Kidney (tissue), 14 donors: ENCODE results near the gene GRHL1. TPM values are rescaled to one million over a fixed set of nuclear protein-coding genes. Genes with fewer than 3 reads are reported as not detected.

Source experiments
- DNase-seq, 5 donors: peaks; one replicate each; pipeline ENCODE4 v3.0.0-alpha.2; 2013 to 2020
- FAIRE-seq: peaks from 2 replicates; lab custom pipeline; 2012; peaks lifted over from hg19 to GRCh38; lab: Jason Lieb, UNC
- H3K27ac ChIP-seq, 2 donors: one replicate each; pipeline ENCODE4 v1.7.0; 2013; ENCODE audit warnings: low read depth in 2 of 2, low read length in 2 of 2, inconsistent platforms in 1 of 2
- H3K27me3 ChIP-seq: one replicate; pipeline ENCODE4 v1.7.1; 2013; ENCODE audit warnings: low read length, inconsistent platforms; ENCODE audit not compliant: control insufficient read depth, insufficient read depth
- H3K36me3 ChIP-seq, 3 donors: one replicate each; pipeline versions ENCODE4 v1.7.0 to v1.7.1; 2013; ENCODE audit warnings: low read length in 3 of 3, control low read depth in 1 of 3, inconsistent platforms in 1 of 3; ENCODE audit not compliant: insufficient read depth in 3 of 3, control insufficient read depth in 2 of 3
- H3K4me1 ChIP-seq, 3 donors: one replicate each; pipeline versions ENCODE4 v1.7.0 to v1.7.1; 2013; ENCODE audit warnings: low read length in 3 of 3, inconsistent platforms in 1 of 3, low read depth in 1 of 3; ENCODE audit not compliant: control insufficient read depth in 2 of 3, insufficient read depth in 2 of 3
- H3K4me3 ChIP-seq, 3 donors: one replicate each; pipeline versions ENCODE4 v1.7.0 to v1.8.1; 2013; ENCODE audit warnings: low read length in 3 of 3, control low read depth in 1 of 3, inconsistent platforms in 1 of 3
- H3K9ac ChIP-seq, 3 donors: one replicate each; pipeline versions ENCODE4 v1.7.0 to v1.7.1; 2013; ENCODE audit warnings: low read length in 3 of 3, control low read depth in 1 of 3, inconsistent platforms in 1 of 3
- H3K9me3 ChIP-seq, 3 donors: one replicate each; pipeline versions ENCODE4 v1.7.0 to v1.7.1; 2013; ENCODE audit warnings: low read length in 3 of 3, control low read depth in 1 of 3, inconsistent platforms in 1 of 3; ENCODE audit not compliant: control insufficient read depth in 2 of 3, insufficient read depth in 1 of 3
- CTCF ChIP-seq: IDR thresholded peaks from 3 replicates; pipeline ENCODE4 v1.5.1; 2012; ENCODE audit warnings: mild to moderate bottlenecking, moderate library complexity, borderline replicate concordance; ENCODE audit not compliant: insufficient read depth; ENCODE audit errors: extremely low read depth
- intact Hi-C: fragments of 100-400 bp; cut with DNase I; formaldehyde crosslinking; loops from one replicate; pipeline ENCODE4 v1.11.1; 2022
- polyA plus RNA-seq: library from polyadenylated mRNA; stranded (reverse); fragments of 350-450 nt; fragmentation: Illumina TruSeq; extraction: RNeasy Lipid Tissue Mini Kit (QIAGEN cat#74804); gene quantifications from one replicate; pipeline ENCODE4 v1.2.3, GENCODE V29; 2014; ENCODE audit warnings: low read depth, low replicate concordance; ENCODE audit not compliant: insufficient read depth
- total RNA-seq: library from RNA; stranded (reverse); fragmentation: NEBNext Ultra II Directional; extraction: Animal tissue kit (Norgen Biotek cat#: 25700); gene quantifications from one replicate; pipeline ENCODE4 v1.2.1, GENCODE V29; 2021
- donor health status: control.
- donor health status: control.
- donor health status: control.
- donor health status: control.
- donor health status: control.
- donor health status: DM: yes; HTN: yes; CAD: no.
- donor health status: Normal renal cell carcinoma (clear cell type).

Gene GRHL1
- total and polyA plus RNA-seq, 2 donors from 2014 or later: 2.3 to 6.0 TPM

- H3K27ac ChIP-seq: no peak overlapping the region
- DNase-seq: peak in 1 of 5 donors; percentile 25
- H3K4me3 ChIP-seq: no peak overlapping the region
- no peak for TF ChIP-seq CTCF
- no peaks in the 10 kb centered on the region for H3K36me3 ChIP-seq
- H3K9ac ChIP-seq: no peak overlapping the region
- FAIRE-seq: no peak
- peaks cover 0 to 6% (median 2%) of the 10 kb centered on the region in 3 donors for H3K4me1 ChIP-seq
- H3K9me3 ChIP-seq: peaks cover 0 to 4% (median 0%) of the 10 kb centered on the region in 3 donors
- no peaks in the 10 kb centered on the region for H3K27me3 ChIP-seq
- intact Hi-C loops: no loop called here
Observed at GRCh38 chr2:10016001-10016801, 64.7 kb downstream of the GRHL1 start.

GRCh38 chr2:10016802-10017258, 65.3 kb downstream of the GRHL1 start:
- Histone ChIP-seq H3K27me3 (no peaks in the 10 kb centered on the region), H3K9me3 (peaks cover 0 to 4% (median 0%) of the 10 kb centered on the region in 3 donors)
- peak in 1 of 5 donors; percentile 38 for DNase-seq

GRCh38 chr2:10017313-10017941, 65.9 kb downstream of the GRHL1 start:
- DNase-seq (no peak), FAIRE-seq (no peak)
- Histone ChIP-seq H3K9me3 (peaks cover 0 to 4% (median 0%) of the 10 kb centered on the region in 3 donors), H3K27me3 (no peaks in the 10 kb centered on the region), H3K4me3 (no peak overlapping the region), H3K27ac (no peak overlapping the region), H3K36me3 (no peaks in the 10 kb centered on the region), H3K9ac (no peak overlapping the region), H3K4me1 (peaks cover 0 to 6% (median 2%) of the 10 kb centered on the region in 3 donors)
- no peak for TF ChIP-seq CTCF
- intact Hi-C loops: no loop called here

More at GRCh38 chr2:10016802-10017258, 65.3 kb downstream of the GRHL1 start:
- no peak overlapping the region for H3K4me3 ChIP-seq
- FAIRE-seq: no peak
- no peaks in the 10 kb centered on the region for H3K36me3 ChIP-seq
- TF ChIP-seq CTCF: no peak
- intact Hi-C loops: no loop called here
- no peak overlapping the region for H3K9ac ChIP-seq
- H3K27ac ChIP-seq: no peak overlapping the region
- peaks cover 0 to 6% (median 2%) of the 10 kb centered on the region in 3 donors for H3K4me1 ChIP-seq
